Activated CD4-positive, alpha-beta memory T cell treated with anti-CD3 and anti-CD28 coated beads for 36 hours (primary cell): Measurements from ENCODE around the gene MXRA8. TPM values are rescaled to one million over a fixed set of nuclear protein-coding genes. Genes with fewer than 3 reads are reported as not detected.

ENCODE experiments used
- CTCF ChIA-PET: fragments of 350-600 bp; sonication (Branson Sonifier 250); formaldehyde crosslinking; loops from one replicate; lab custom pipeline; 2021; ENCODE audit warnings: antibody characterized with exemption, inconsistent platforms; lab: Charles Lee
- POLR2A ChIA-PET: fragments of 350-600 bp; sonication (Branson Sonifier 250); formaldehyde crosslinking; loops from one replicate; lab custom pipeline; 2021; ENCODE audit warnings: antibody characterized with exemption; lab: Charles Lee
- DNase-seq: peaks from one replicate; pipeline ENCODE4 v3.0.0-alpha.2; 2020
- H3K27ac Mint-ChIP-seq: one replicate; pipeline ENCODE4 v1.8.0; 2021; ENCODE audit warnings: mixed read lengths
- H3K27me3 Mint-ChIP-seq: one replicate; pipeline ENCODE4 v1.8.0; 2021; ENCODE audit warnings: mixed read lengths
- H3K36me3 Mint-ChIP-seq: one replicate; pipeline ENCODE4 v1.8.0; 2021; ENCODE audit warnings: mixed read lengths
- H3K4me1 Mint-ChIP-seq: one replicate; pipeline ENCODE4 v1.8.0; 2021; ENCODE audit warnings: low read depth, mixed read lengths
- H3K4me3 Mint-ChIP-seq: one replicate; pipeline ENCODE4 v1.8.0; 2021; ENCODE audit warnings: mild to moderate bottlenecking, mixed read lengths
- H3K9me3 Mint-ChIP-seq: one replicate; pipeline ENCODE4 v1.8.0; 2021; ENCODE audit warnings: mixed read lengths
- intact Hi-C: fragments of 100-400 bp; cut with micrococcal nuclease; formaldehyde crosslinking; loops from one replicate; pipeline ENCODE4 v1.15.1; 2023
- microRNA-seq: library from miRNA; unstranded; fragments of <30 nt; microRNA quantifications from one replicate; pipeline ENCODE4 v1.2.0, GENCODE V29; 2022; ENCODE audit warnings: borderline number of aligned reads, borderline microRNAs expressed, borderline replicate concordance
- total RNA-seq, 2 experiments: library from RNA; stranded (reverse); gene quantifications; one replicate each; pipeline ENCODE4 v1.2.3, GENCODE V29; 2021

Gene MXRA8
- total RNA-seq, 2 experiments from 2014 or later = 0.19 TPM; not detected in 1

GRCh38 chr1:1306070-1306660, 52.2 kb downstream of the MXRA8 start:
- H3K4me1 Mint-ChIP-seq = peaks cover 29% of the 10 kb centered on the region
- intact Hi-C loops = loop anchor here (5.0 kb wide), 4 partner anchors 34 to 189 kb away; partner anchors contain the start of genes AURKAIP1, C1orf159 and UBE2J2
- CTCF ChIA-PET = interaction anchor here (0.9 to 1.1 kb wide), 3 partner anchors 16 to 184 kb away, joined by 3 to 4 read pairs (median 3); no protein-coding TSS in a partner anchor
- POLR2A ChIA-PET = no interaction called here
- H3K4me3 Mint-ChIP-seq = peak overlapping the region; percentile 81
- peak overlapping the region; percentile 64 for H3K27ac Mint-ChIP-seq
- DNase-seq = peak; percentile 34
- H3K9me3 Mint-ChIP-seq = no peaks in the 10 kb centered on the region
- no peaks in the 10 kb centered on the region for H3K27me3 Mint-ChIP-seq
- H3K36me3 Mint-ChIP-seq = peaks cover 3% of the 10 kb centered on the region

GRCh38 chr1:1305300-1306069, 52.9 kb downstream of the MXRA8 start:
- H3K27ac Mint-ChIP-seq = peak overlapping the region; percentile 64
- ChIA-PET POLR2A (no interaction called here), CTCF (interaction anchor here (1.1 to 1.3 kb wide), 2 partner anchors 15 to 184 kb away, joined by 3 to 6 read pairs; no protein-coding TSS in a partner anchor)
- H3K4me1 Mint-ChIP-seq = peaks cover 26% of the 10 kb centered on the region
- H3K4me3 Mint-ChIP-seq = peak overlapping the region; percentile 81
- H3K27me3 Mint-ChIP-seq = no peaks in the 10 kb centered on the region
- H3K36me3 Mint-ChIP-seq = no peaks in the 10 kb centered on the region
- peak; percentile 73 for DNase-seq
- intact Hi-C loops = loop anchor here (5.0 kb wide), 4 partner anchors 33 to 188 kb away; partner anchors contain the start of genes AURKAIP1, C1orf159 and UBE2J2
- H3K9me3 Mint-ChIP-seq = no peaks in the 10 kb centered on the region

DNA sequence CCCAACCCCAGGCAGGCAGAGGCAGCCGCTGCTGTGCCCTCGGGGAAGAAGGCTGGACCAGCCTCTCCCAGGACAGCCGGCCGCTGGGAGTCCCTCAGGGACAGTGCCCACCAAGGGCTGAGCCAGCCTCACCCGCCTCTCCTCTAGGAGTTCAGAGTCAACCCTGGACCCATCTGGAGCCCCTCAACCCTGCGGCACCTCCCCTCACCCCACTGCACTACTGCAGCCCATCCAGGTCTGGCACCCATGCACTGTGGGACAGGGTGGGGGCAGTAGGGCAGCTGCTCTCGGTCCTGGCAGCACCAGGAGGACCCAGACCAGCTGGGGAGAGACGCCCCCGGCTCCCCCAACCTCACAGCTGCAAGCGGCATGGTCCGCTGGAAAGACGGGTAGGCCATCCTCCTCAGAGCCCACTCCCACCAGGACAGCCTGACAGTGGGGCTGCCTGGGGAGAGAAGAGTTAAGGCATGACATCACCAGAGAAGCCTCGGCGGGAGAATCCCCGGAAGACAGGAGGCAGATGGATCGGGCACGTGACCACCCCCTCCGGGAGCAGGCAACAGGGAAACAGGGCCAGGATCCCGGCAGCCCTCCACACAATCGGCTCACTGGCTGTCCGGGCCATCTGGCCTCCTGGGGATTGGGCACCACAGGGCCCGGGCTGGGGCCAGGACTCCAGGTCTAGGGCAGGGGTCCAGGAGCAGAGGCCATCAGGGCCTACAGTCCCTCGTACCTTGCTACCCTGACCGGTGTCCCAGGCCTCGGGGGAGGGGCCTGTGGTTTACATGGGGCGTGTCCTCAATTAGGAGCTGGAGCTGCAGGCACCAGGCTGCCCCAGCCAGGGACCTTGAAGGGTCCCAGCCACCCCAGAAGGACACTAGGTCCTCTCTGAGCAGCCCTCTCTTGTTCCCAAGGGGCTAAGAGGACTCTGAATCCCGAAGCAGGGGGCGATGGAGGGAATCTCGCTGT, 53.7 kb downstream of the MXRA8 start:
- no peak for DNase-seq
- no peaks in the 10 kb centered on the region for H3K27me3 Mint-ChIP-seq
- ChIA-PET POLR2A (interaction anchor here (0.5 kb wide), 1 partner anchor 936 kb away, joined by 4 read pairs; no protein-coding TSS in a partner anchor), CTCF (interaction anchor here (1.1 to 1.3 kb wide), 2 partner anchors 14 to 183 kb away, joined by 3 to 6 read pairs; no protein-coding TSS in a partner anchor)
- H3K9me3 Mint-ChIP-seq = no peaks in the 10 kb centered on the region
- no peaks in the 10 kb centered on the region for H3K36me3 Mint-ChIP-seq
- intact Hi-C loops = loop anchor here (5.0 kb wide), 4 partner anchors 32 to 187 kb away; partner anchors contain the start of genes AURKAIP1, C1orf159 and UBE2J2
- no peak overlapping the region for H3K27ac Mint-ChIP-seq
- H3K4me3 Mint-ChIP-seq = no peak overlapping the region
- H3K4me1 Mint-ChIP-seq = peaks cover 24% of the 10 kb centered on the region

DNA sequence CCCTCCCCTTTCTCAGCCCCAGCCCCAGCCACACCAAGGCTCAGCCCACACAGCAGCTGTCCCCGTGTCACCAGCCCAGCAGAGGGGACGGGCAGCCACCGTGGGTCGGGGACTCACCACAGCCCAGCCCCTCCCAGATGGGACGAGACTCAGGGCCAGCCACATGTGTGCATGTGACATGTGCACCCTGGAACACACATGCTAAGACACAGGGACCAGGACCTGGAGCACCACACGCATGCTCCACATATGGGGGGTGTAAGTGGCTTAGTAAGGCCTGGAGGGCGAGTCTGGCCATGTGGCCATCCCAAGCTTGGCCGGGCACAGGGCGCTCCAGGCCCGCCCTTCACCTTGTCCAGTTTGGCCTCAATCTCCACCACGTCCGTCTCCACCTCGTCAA, 54.6 kb downstream of the MXRA8 start:
- H3K4me3 Mint-ChIP-seq = no peak overlapping the region
- H3K4me1 Mint-ChIP-seq = peaks cover 20% of the 10 kb centered on the region
- no peak for DNase-seq
- ChIA-PET CTCF (no interaction called here), POLR2A (no interaction called here)
- no peaks in the 10 kb centered on the region for H3K9me3 Mint-ChIP-seq
- no peak overlapping the region for H3K27ac Mint-ChIP-seq
- H3K27me3 Mint-ChIP-seq = no peaks in the 10 kb centered on the region
- intact Hi-C loops = no loop called here
- no peaks in the 10 kb centered on the region for H3K36me3 Mint-ChIP-seq

GRCh38 chr1:1302951-1303509, 55.3 kb downstream of the MXRA8 start:
- no peak overlapping the region for H3K27ac Mint-ChIP-seq
- ChIA-PET POLR2A (no interaction called here), CTCF (no interaction called here)
- DNase-seq = no peak
- H3K36me3 Mint-ChIP-seq = no peaks in the 10 kb centered on the region
- no peak overlapping the region for H3K4me3 Mint-ChIP-seq
- H3K9me3 Mint-ChIP-seq = no peaks in the 10 kb centered on the region
- H3K27me3 Mint-ChIP-seq = no peaks in the 10 kb centered on the region
- intact Hi-C loops = no loop called here
- H3K4me1 Mint-ChIP-seq = peaks cover 20% of the 10 kb centered on the region

Small RNA genes lying within 50 kb of the gene (microRNA-seq; reads per million reads assigned to microRNA genes)
- gene MIR6727 (1.6 reads per million), gene MIR6808 (not detected)

Other genes with a start within 250 kb of the MXRA8 start
- gene C1orf159, start 242.5 kb downstream of the MXRA8 start, total RNA-seq = 10 to 100 TPM; 19.5 to 20.5 TPM
- not detected for gene TTLL10, start 184.7 kb downstream of the MXRA8 start, total RNA-seq
- gene TNFRSF18, start 152.0 kb downstream of the MXRA8 start, total RNA-seq = 100 to 1,000 TPM; 375 to 387 TPM
- 1,000 to 10,000 TPM; 1,003 to 1,005 TPM for gene TNFRSF4, start 144.4 kb downstream of the MXRA8 start, total RNA-seq
- gene SDF4, start 126.6 kb downstream of the MXRA8 start, total RNA-seq = 100 to 1,000 TPM; 302 to 305 TPM
- gene B3GALT6, start 126.3 kb downstream of the MXRA8 start, total RNA-seq = 10 to 100 TPM; 14.6 to 15.5 TPM
- 1 to 10 TPM; 3.8 to 4.2 TPM for gene C1QTNF12, start 111.8 kb downstream of the MXRA8 start, total RNA-seq
- 10 to 100 TPM; 58.7 to 61.6 TPM for gene UBE2J2, start 84.7 kb downstream of the MXRA8 start, total RNA-seq
- gene SCNN1D, start 78.1 kb downstream of the MXRA8 start, total RNA-seq = 1 to 10 TPM; 4.9 to 7.2 TPM
- 10 to 100 TPM; 31.8 to 32.0 TPM for gene ACAP3, start 50.6 kb downstream of the MXRA8 start, total RNA-seq
- gene PUSL1, start 50.0 kb downstream of the MXRA8 start, total RNA-seq = 10 to 100 TPM; 19.7 to 23.1 TPM
- 100 to 1,000 TPM; 107 to 120 TPM for gene INTS11, start 33.9 kb downstream of the MXRA8 start, total RNA-seq
- 10 to 100 TPM; 12.1 to 13.1 TPM for gene CPTP, start 33.8 kb downstream of the MXRA8 start, total RNA-seq
- gene TAS1R3, start 27.3 kb downstream of the MXRA8 start, total RNA-seq = under 1 TPM in 1 of 2 experiments, not detected in 1; 0.10 TPM
- gene DVL1, start 9.1 kb downstream of the MXRA8 start, total RNA-seq = 10 to 100 TPM; 37.6 to 38.6 TPM
- 100 to 1,000 TPM; 124 to 131 TPM for gene AURKAIP1, start 16.7 kb upstream of the MXRA8 start, total RNA-seq
- gene CCNL2, start 40.8 kb upstream of the MXRA8 start, total RNA-seq = 100 to 1,000 TPM in 1 of 2 experiments, 10 to 100 TPM in 1; 96.0 to 108 TPM
- gene MRPL20, start 48.7 kb upstream of the MXRA8 start, total RNA-seq = 100 to 1,000 TPM; 122 to 123 TPM
- not detected for gene ANKRD65, start 62.7 kb upstream of the MXRA8 start, total RNA-seq
- under 1 TPM; 0.69 to 0.92 TPM for gene VWA1, start 77.1 kb upstream of the MXRA8 start, total RNA-seq
- 1 to 10 TPM; 1.2 to 1.7 TPM for gene ATAD3C, start 91.1 kb upstream of the MXRA8 start, total RNA-seq
- 10 to 100 TPM; 35.4 to 36.3 TPM for gene ATAD3B, start 113.2 kb upstream of the MXRA8 start, total RNA-seq
- 10 to 100 TPM; 45.7 to 46.7 TPM for gene ATAD3A, start 153.6 kb upstream of the MXRA8 start, total RNA-seq
- under 1 TPM in 1 of 2 experiments, not detected in 1; 0.29 TPM for gene TMEM240, start 182.1 kb upstream of the MXRA8 start, total RNA-seq
- 100 to 1,000 TPM; 106 to 107 TPM for gene SSU72, start 216.3 kb upstream of the MXRA8 start, total RNA-seq
- 1 to 10 TPM; 1.5 to 1.6 TPM for gene FNDC10, start 241.6 kb upstream of the MXRA8 start, total RNA-seq